ENCODE measurements around the gene PCYT2. TPM values are rescaled to one million over a fixed set of nuclear protein-coding genes. Genes with fewer than 3 reads are reported as not detected.

The PCYT2 gene
- total RNA-seq, 1 experiment from 2014 or later: 55.4 TPM

DNA sequence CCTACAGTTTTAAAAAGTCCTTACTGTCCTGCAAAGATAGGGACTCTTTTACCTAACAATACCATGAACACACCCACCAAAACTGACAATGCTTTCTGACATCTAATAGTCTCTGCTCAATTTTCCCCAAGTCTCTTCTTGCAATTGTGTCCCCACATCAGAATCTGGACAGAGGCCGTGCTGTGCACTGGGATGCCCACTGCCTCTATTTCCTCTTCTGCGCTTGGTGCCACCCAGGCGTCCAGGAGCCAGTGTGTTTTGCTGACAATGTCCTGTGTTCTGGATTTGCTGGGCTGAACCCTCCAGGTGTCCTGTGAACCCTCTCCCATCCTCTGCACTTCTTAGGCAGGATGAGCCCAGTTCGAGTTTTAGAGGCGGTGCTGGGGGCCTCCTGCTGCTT lies 33.6 kb downstream of the PCYT2 start:
- CTCF ChIA-PET: no interaction called here
- H3K27me3 ChIP-seq (replicated peaks; ENCODE audit: insufficient read depth, low read depth, low read length, poor library complexity): no peaks in the 10 kb centered on the region
- H3K4me3 ChIP-seq (ENCODE audit: low read depth, low read length, poor library complexity, severe bottlenecking): no peak overlapping the region
- peaks cover 37% of the 10 kb centered on the region for H3K36me3 ChIP-seq (ENCODE audit: insufficient read depth, low read length, poor library complexity, severe bottlenecking)
- no TSS peak for BruUV-seq (replicated peaks)
- POLR2A ChIA-PET (ENCODE audit: low non-redundant PET): no interaction called here
- no peak for TF ChIP-seq CTCF (conservative IDR thresholded peaks at IDR 0.05; ENCODE audit: low read depth, low read length)
- TF ChIP-seq EZH2 (IDR thresholded peaks at IDR 0.05; ENCODE audit: borderline replicate concordance, low read depth, low read length, poor library complexity, severe bottlenecking): no peak
- H3K27ac ChIP-seq (ENCODE audit: low read depth, low read length, poor library complexity, severe bottlenecking): no peak overlapping the region
- no peaks in the 10 kb centered on the region for H3K9me3 ChIP-seq (ENCODE audit: low read depth, low read length, poor library complexity, severe bottlenecking)
- DNase-seq (ENCODE audit: low spot score): no peak
- intact Hi-C loops (cut with micrococcal nuclease; ENCODE audit: unreplicated experiment): no loop called here
- H3K4me1 ChIP-seq (ENCODE audit: insufficient read depth, low read length, poor library complexity, severe bottlenecking): peaks cover 4% of the 10 kb centered on the region

GRCh38 chr17:81871387-81872230 lies 39.6 kb downstream of the PCYT2 start:
- intact Hi-C loops (cut with micrococcal nuclease; ENCODE audit: unreplicated experiment): no loop called here

DNA sequence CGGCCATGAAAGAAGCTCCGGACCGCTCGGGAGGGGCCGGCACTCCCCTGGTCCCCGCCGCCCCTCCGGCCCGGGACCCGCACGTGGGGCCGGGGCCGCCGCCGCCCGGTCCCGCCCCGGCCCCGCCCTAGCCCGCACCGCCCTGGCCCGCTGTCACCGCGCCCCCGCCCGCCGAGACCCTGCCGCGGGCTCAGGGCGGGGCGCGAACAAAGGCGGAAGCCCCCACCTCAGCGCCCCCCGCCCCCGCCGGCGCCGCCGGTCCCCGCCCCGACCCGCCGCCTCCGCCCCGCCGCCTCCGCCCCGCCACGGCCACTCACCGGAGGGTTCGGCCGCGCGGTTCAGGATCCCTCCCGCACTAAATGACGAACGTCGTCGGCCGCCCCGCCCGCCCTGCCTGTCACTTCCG lies 40.2 kb downstream of the PCYT2 start, which contains the start of gene ARHGDIA:
ARHGDIA (minus strand) TSS at position 357 of the 406 bp plus-strand sequence. CDS start 1,407 bp downstream, outside the sequence.
- ChIA-PET POLR2A (ENCODE audit: low non-redundant PET) (no interaction called here), CTCF (no interaction called here)
- Histone ChIP-seq H3K27me3 (replicated peaks; ENCODE audit: insufficient read depth, low read depth, low read length, poor library complexity) (no peaks in the 10 kb centered on the region), H3K4me1 (ENCODE audit: insufficient read depth, low read length, poor library complexity, severe bottlenecking) (peaks cover 31% of the 10 kb centered on the region), H3K9me3 (ENCODE audit: low read depth, low read length, poor library complexity, severe bottlenecking) (no peaks in the 10 kb centered on the region), H3K36me3 (ENCODE audit: insufficient read depth, low read length, poor library complexity, severe bottlenecking) (peaks cover 31% of the 10 kb centered on the region), H3K4me3 (ENCODE audit: low read depth, low read length, poor library complexity, severe bottlenecking) (peak within 1 kb of the TSS; percentile 80), H3K27ac (ENCODE audit: low read depth, low read length, poor library complexity, severe bottlenecking) (peak within 1 kb of the TSS; percentile 100)
- no peak for TF ChIP-seq EZH2 (IDR thresholded peaks at IDR 0.05; ENCODE audit: borderline replicate concordance, low read depth, low read length, poor library complexity, severe bottlenecking)
- no peak for TF ChIP-seq CTCF (conservative IDR thresholded peaks at IDR 0.05; ENCODE audit: low read depth, low read length)
- no peak for DNase-seq (ENCODE audit: low spot score)
- intact Hi-C loops (cut with micrococcal nuclease; ENCODE audit: unreplicated experiment): no loop called here
- BruUV-seq (replicated peaks): no TSS peak

More at GRCh38 chr17:81871387-81872230, 39.6 kb downstream of the PCYT2 start:
- Histone ChIP-seq H3K4me1 (ENCODE audit: insufficient read depth, low read length, poor library complexity, severe bottlenecking) (peaks cover 31% of the 10 kb centered on the region), H3K36me3 (ENCODE audit: insufficient read depth, low read length, poor library complexity, severe bottlenecking) (peaks cover 28% of the 10 kb centered on the region), H3K4me3 (ENCODE audit: low read depth, low read length, poor library complexity, severe bottlenecking) (peak overlapping the region; percentile 80), H3K27me3 (replicated peaks; ENCODE audit: insufficient read depth, low read depth, low read length, poor library complexity) (no peaks in the 10 kb centered on the region), H3K27ac (ENCODE audit: low read depth, low read length, poor library complexity, severe bottlenecking) (peak overlapping the region; percentile 100), H3K9me3 (ENCODE audit: low read depth, low read length, poor library complexity, severe bottlenecking) (no peaks in the 10 kb centered on the region)
- TSS peak; percentile 73 for BruUV-seq (replicated peaks)
- peak; percentile 95 for DNase-seq (ENCODE audit: low spot score)
- CTCF ChIA-PET: interaction anchor here (0.5 kb wide), 1 partner anchor 9 kb away, joined by 3 read pairs; no protein-coding TSS in a partner anchor
- TF ChIP-seq CTCF (conservative IDR thresholded peaks at IDR 0.05; ENCODE audit: low read depth, low read length): peak; percentile 38; the same call in 1 of the 2 replicates
- TF ChIP-seq EZH2 (IDR thresholded peaks at IDR 0.05; ENCODE audit: borderline replicate concordance, low read depth, low read length, poor library complexity, severe bottlenecking): no peak
- POLR2A ChIA-PET (ENCODE audit: low non-redundant PET): no interaction called here
